CD14-positive monocyte (primary cell): ENCODE data around the gene FOXP4. TPM values are rescaled to one million over a fixed set of nuclear protein-coding genes. Genes with fewer than 3 reads are reported as not detected.

Source experiments
- DNase-seq, 3 donors: peaks; one replicate each; pipeline ENCODE4 v3.0.0-alpha.2; 2011 to 2022
- H2AFZ ChIP-seq: 2 replicates; pipeline ENCODE4 v1.6.0; 2012; ENCODE audit warnings: mild to moderate bottlenecking, low read depth, low read length, inconsistent platforms; ENCODE audit not compliant: insufficient read depth, poor library complexity, severe bottlenecking
- H3K27ac ChIP-seq, 2 donors: 1 replicate in 1 of 2; 2 replicates in 1 of 2; pipeline ENCODE4 v1.5.1; 2012 to 2013; ENCODE audit warnings: low read length in 2 of 2, control low read depth in 1 of 2, inconsistent platforms in 1 of 2, low read depth in 1 of 2, mild to moderate bottlenecking in 1 of 2
- H3K27me3 ChIP-seq, 2 donors: one replicate each; pipeline versions ENCODE4 v1.6.0 to v1.6.1; 2011 to 2013; ENCODE audit warnings: low read length in 2 of 2; ENCODE audit not compliant: control insufficient read depth in 2 of 2, insufficient read depth in 2 of 2
- H3K36me3 ChIP-seq, 2 donors: replicated peaks in 1 of 2; 1 replicate in 1 of 2; 2 replicates in 1 of 2; pipeline versions ENCODE4 v1.5.1 to v1.6.1; 2012 to 2013; ENCODE audit warnings: low read length in 2 of 2, control low read depth in 1 of 2, inconsistent platforms in 1 of 2, mild to moderate bottlenecking in 1 of 2; ENCODE audit not compliant: insufficient read depth in 2 of 2, control insufficient read depth in 1 of 2
- H3K4me1 ChIP-seq, 2 donors: 1 replicate in 1 of 2; 2 replicates in 1 of 2; pipeline versions ENCODE4 v1.5.1 to v1.6.1; 2012 to 2013; ENCODE audit warnings: low read length in 2 of 2, control low read depth in 1 of 2, inconsistent platforms in 1 of 2, mild to moderate bottlenecking in 1 of 2, moderate library complexity in 1 of 2; ENCODE audit not compliant: insufficient read depth in 2 of 2, control insufficient read depth in 1 of 2
- H3K4me2 ChIP-seq: replicated peaks from 2 replicates; pipeline ENCODE3; 2012; ENCODE audit warnings: low read length, moderate library complexity, mild to moderate bottlenecking; ENCODE audit not compliant: poor library complexity, severe bottlenecking; ENCODE audit errors: extremely low read depth
- H3K4me3 ChIP-seq, 3 experiments: fragments of 200-600 bp in 1 of 3; sonication (generic) in 1 of 3; replicated peaks in 1 of 3; 1 replicate in 2 of 3; 2 replicates in 1 of 3; pipeline ENCODE4 v1.5.1; 2011 to 2013; ENCODE audit warnings: low read length in 3 of 3, mild to moderate bottlenecking in 3 of 3, control low read depth in 2 of 3, low read depth in 2 of 3, inconsistent platforms in 1 of 3, moderate library complexity in 1 of 3
- H3K79me2 ChIP-seq: 2 replicates; pipeline ENCODE4 v1.6.0; 2012; ENCODE audit warnings: mild to moderate bottlenecking, control low read depth, inconsistent platforms, low read length, moderate library complexity; ENCODE audit not compliant: insufficient read depth
- H3K9ac ChIP-seq: 2 replicates; pipeline ENCODE4 v1.6.0; 2017; ENCODE audit warnings: low read length, mild to moderate bottlenecking; ENCODE audit not compliant: insufficient read depth, poor library complexity, severe bottlenecking
- H3K9me3 ChIP-seq, 2 donors: replicated peaks in 1 of 2; 1 replicate in 1 of 2; 2 replicates in 1 of 2; pipeline versions ENCODE4 v1.5.1 to v1.6.1; 2012 to 2013; ENCODE audit warnings: low read length in 2 of 2, control low read depth in 1 of 2; ENCODE audit not compliant: control insufficient read depth in 1 of 2, insufficient read depth in 1 of 2
- H4K20me1 ChIP-seq: 2 replicates; pipeline ENCODE4 v1.6.0; 2012; ENCODE audit warnings: mild to moderate bottlenecking, low read length, control low read depth, moderate library complexity; ENCODE audit not compliant: insufficient read depth
- H3K27ac Mint-ChIP-seq, 7 donors: one replicate each; pipeline ENCODE4 v1.8.0; 2020; ENCODE audit warnings: mild to moderate bottlenecking in 7 of 7, mixed read lengths in 7 of 7, moderate library complexity in 6 of 7, inconsistent platforms in 2 of 7
- H3K27me3 Mint-ChIP-seq, 3 donors: one replicate each; pipeline ENCODE4 v1.8.0; 2021 to 2022; ENCODE audit warnings: low read depth in 3 of 3, mild to moderate bottlenecking in 3 of 3, mixed read lengths in 3 of 3, moderate library complexity in 3 of 3, inconsistent platforms in 1 of 3
- H3K36me3 Mint-ChIP-seq, 2 donors: one replicate each; pipeline ENCODE4 v1.8.0; 2020; ENCODE audit warnings: mixed read lengths in 2 of 2, inconsistent platforms in 1 of 2, mild to moderate bottlenecking in 1 of 2
- H3K4me1 Mint-ChIP-seq: one replicate; pipeline ENCODE4 v1.8.0; 2020; ENCODE audit warnings: mild to moderate bottlenecking, mixed read lengths
- H3K4me3 Mint-ChIP-seq, 2 donors: one replicate each; pipeline ENCODE4 v1.8.0; 2020; ENCODE audit warnings: mild to moderate bottlenecking in 2 of 2, mixed read lengths in 2 of 2, moderate library complexity in 1 of 2
- H3K9me3 Mint-ChIP-seq, 7 donors: one replicate each; pipeline ENCODE4 v1.8.0; 2020 to 2022; ENCODE audit warnings: mixed read lengths in 7 of 7, mild to moderate bottlenecking in 6 of 7, moderate library complexity in 6 of 7, inconsistent platforms in 2 of 7
- WGBS: methylation state at CpG from one replicate; pipeline ENCODE4 v1.1.5; 2013; ENCODE audit warnings: missing lambda C conversion rate; ENCODE audit not compliant: insufficient coverage; 5-methylcytosine and 5-hydroxymethylcytosine counted together
- intact Hi-C, 2 donors: fragments of 100-400 bp; cut with micrococcal nuclease; formaldehyde crosslinking; loops; one replicate each; pipeline versions ENCODE4 v1.15.0 to v1.15.1; 2023
- polyA plus RNA-seq, 3 donors: library from polyadenylated mRNA; depleted of rRNA in 1 of 3; unstranded in 2 of 3; stranded (reverse) in 1 of 3; fragments of 300-500 nt in 2 of 3; fragments of >200 nt in 1 of 3; fragmentation: Illumina TruSeq in 2 of 3; gene quantifications; 1 replicate in 2 of 3; 2 replicates in 1 of 3; pipeline ENCODE4 v1.2.3, GENCODE V29; 2012 to 2021
- TF ChIP-seq, protein P1 (sequence below): fragments of 200-600 bp; IDR thresholded peaks from one replicate; pipeline ENCODE4 v1.8.0; 2022; ENCODE audit warnings: antibody characterized with exemption, mild to moderate bottlenecking

Gene FOXP4
- polyA plus RNA-seq, 3 donors = 0.62 to 7.6 (median 0.65) TPM

DNA sequence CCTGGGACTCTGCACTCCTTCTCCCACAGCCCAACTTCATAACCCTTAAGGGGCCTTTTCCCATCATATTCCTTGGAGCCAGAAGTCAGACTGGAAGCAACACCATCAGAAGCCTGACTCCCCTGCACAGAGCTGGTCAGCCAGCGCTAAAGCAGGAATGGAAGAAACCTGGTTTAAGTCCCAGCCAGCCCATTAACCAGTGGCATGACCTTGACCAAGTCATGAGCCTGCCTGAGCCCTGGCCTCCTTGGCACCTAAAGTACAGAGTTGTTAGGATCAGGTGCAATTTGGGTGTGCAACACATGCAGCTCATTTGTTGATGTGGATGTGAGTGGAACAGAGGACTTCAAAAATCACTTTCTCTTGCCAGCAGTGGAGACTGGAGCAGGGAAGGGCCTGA lies 20.8 kb downstream of the FOXP4 start:
- Histone ChIP-seq H3K9ac (no peak overlapping the region), H3K79me2 (no peaks in the 10 kb centered on the region), H3K4me1 (no peaks in the 10 kb centered on the region), H3K27me3 (no peaks in the 10 kb centered on the region), H3K9me3 (no peaks in the 10 kb centered on the region), H2AFZ (no peak overlapping the region), H4K20me1 (peaks cover 35% of the 10 kb centered on the region), H3K27ac (no peak overlapping the region), H3K4me2 (no peak overlapping the region), H3K4me3 (no peak overlapping the region), H3K36me3 (peaks cover 26 to 56% of the 10 kb centered on the region in 2 donors)
- TF ChIP-seq, protein P1, sequence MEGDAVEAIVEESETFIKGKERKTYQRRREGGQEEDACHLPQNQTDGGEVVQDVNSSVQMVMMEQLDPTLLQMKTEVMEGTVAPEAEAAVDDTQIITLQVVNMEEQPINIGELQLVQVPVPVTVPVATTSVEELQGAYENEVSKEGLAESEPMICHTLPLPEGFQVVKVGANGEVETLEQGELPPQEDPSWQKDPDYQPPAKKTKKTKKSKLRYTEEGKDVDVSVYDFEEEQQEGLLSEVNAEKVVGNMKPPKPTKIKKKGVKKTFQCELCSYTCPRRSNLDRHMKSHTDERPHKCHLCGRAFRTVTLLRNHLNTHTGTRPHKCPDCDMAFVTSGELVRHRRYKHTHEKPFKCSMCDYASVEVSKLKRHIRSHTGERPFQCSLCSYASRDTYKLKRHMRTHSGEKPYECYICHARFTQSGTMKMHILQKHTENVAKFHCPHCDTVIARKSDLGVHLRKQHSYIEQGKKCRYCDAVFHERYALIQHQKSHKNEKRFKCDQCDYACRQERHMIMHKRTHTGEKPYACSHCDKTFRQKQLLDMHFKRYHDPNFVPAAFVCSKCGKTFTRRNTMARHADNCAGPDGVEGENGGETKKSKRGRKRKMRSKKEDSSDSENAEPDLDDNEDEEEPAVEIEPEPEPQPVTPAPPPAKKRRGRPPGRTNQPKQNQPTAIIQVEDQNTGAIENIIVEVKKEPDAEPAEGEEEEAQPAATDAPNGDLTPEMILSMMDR = no peak
- DNase-seq = no peak
- no peaks in the 10 kb centered on the region for H3K9me3 Mint-ChIP-seq
- H3K36me3 Mint-ChIP-seq = peaks cover 64 to 65% of the 10 kb centered on the region in 2 donors
- peaks cover 3% of the 10 kb centered on the region for H3K4me1 Mint-ChIP-seq
- no peak overlapping the region for H3K4me3 Mint-ChIP-seq
- peaks cover 3 to 12% (median 4%) of the 10 kb centered on the region in 3 donors for H3K27me3 Mint-ChIP-seq
- intact Hi-C loops = no loop called here
- WGBS = 100% methylated on average over 1 of the region's 1 CpG
- H3K27ac Mint-ChIP-seq = no peak overlapping the region

DNA sequence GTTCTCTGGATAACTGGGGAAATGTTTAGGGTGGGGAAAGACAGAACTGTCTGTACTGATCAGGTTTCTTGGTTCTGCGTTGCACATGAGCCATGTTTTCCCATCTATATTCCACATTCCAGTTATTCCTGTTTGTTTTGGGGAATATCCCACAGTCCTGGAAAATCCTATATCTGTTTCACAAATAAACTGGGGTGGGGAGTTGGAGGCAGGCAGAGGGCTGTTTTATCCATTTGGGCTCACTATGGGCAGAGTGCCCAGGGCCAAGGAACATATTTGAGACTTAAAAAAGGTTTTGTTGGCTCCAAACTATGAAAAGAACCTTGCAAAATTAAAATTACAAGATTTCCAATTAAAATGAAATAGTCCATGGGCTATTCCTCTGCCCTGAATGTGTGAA lies 21.5 kb downstream of the FOXP4 start:
- Mint-ChIP-seq H3K27ac (no peak overlapping the region), H3K9me3 (no peaks in the 10 kb centered on the region), H3K4me1 (peaks cover 5% of the 10 kb centered on the region), H3K36me3 (peaks cover 64% of the 10 kb centered on the region in 2 donors), H3K27me3 (peaks cover 1 to 9% (median 6%) of the 10 kb centered on the region in 3 donors), H3K4me3 (no peak overlapping the region)
- no peak for DNase-seq
- H3K9me3 ChIP-seq = no peaks in the 10 kb centered on the region
- H3K4me3 ChIP-seq = no peak overlapping the region
- H3K27ac ChIP-seq = no peak overlapping the region
- TF ChIP-seq, protein P1 = no peak
- no peaks in the 10 kb centered on the region for H3K4me1 ChIP-seq
- no peak overlapping the region for H3K9ac ChIP-seq
- no CpG with 5 or more reads among the region's 1 CpG for WGBS
- intact Hi-C loops = no loop called here
- H4K20me1 ChIP-seq = peaks cover 27% of the 10 kb centered on the region
- peaks cover 26 to 56% of the 10 kb centered on the region in 2 donors for H3K36me3 ChIP-seq
- no peaks in the 10 kb centered on the region for H3K27me3 ChIP-seq
- no peak overlapping the region for H2AFZ ChIP-seq
- H3K79me2 ChIP-seq = no peaks in the 10 kb centered on the region
- no peak overlapping the region for H3K4me2 ChIP-seq
